ENCODE data around the gene MON1B. TPM values are rescaled to one million over a fixed set of nuclear protein-coding genes. Genes with fewer than 3 reads are reported as not detected.
A peak's percentile ranks its signal among the peaks of the same experiment; 100 is the strongest.

MON1B gene
- total and polyA plus RNA-seq, 4 donors, result 9.1 to 32.0 (median 20.2) TPM

DNA sequence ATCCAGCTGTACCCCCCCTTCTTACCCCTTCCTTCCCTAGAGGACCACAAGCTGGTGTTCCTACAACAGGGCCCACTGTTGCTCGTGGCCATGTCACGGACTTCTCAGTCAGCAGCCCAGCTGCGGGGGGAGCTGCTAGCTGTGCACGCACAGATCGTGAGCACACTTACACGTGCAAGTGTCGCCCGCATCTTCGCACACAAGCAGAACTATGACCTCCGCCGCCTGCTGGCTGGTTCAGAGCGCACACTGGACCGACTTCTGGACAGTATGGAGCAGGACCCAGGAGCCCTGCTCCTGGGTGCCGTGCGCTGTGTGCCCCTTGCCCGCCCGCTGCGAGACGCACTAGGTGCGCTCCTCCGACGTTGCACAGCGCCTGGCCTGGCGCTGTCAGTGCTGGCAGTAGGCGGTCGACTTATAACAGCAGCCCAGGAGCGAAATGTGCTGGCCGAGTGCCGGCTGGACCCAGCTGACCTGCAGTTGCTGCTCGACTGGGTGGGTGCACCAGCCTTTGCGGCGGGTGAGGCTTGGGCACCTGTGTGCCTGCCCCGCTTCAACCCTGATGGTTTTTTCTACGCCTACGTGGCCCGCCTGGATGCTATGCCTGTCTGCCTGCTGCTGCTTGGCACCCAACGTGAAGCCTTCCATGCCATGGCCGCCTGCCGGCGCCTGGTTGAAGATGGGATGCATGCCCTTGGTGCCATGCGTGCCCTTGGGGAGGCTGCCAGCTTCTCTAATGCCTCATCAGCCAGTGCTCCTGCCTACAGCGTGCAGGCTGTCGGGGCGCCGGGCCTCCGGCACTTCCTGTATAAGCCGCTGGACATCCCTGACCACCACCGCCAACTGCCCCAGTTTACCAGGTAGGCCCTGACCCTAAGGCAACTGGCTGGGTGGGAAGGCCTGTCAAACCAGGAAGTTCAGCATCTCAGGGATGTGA lies 3.6 kb downstream of the MON1B start:
- Histone ChIP-seq H3K4me3 (ENCODE audit: low read depth, low read length) (no peak overlapping the region), H3K4me1 (ENCODE audit: control insufficient read depth, insufficient read depth, low read length) (peaks cover 10% of the 10 kb centered on the region), H3K36me3 (ENCODE audit: control insufficient read depth, insufficient read depth, low read length) (peaks cover 62% of the 10 kb centered on the region), H3K9me3 (ENCODE audit: control insufficient read depth, insufficient read depth, low read length) (no peaks in the 10 kb centered on the region), H3K27ac (ENCODE audit: low read depth, low read length) (no peak overlapping the region), H3K27me3 (ENCODE audit: control insufficient read depth, insufficient read depth, low read length) (no peaks in the 10 kb centered on the region)
- WGBS (ENCODE audit: insufficient coverage), result 96% methylated on average over 46 of the region's 48 CpGs
- no peak for DNase-seq (ENCODE audit: low read depth in 4 of 6, low spot score in 6 of 6)

DNA sequence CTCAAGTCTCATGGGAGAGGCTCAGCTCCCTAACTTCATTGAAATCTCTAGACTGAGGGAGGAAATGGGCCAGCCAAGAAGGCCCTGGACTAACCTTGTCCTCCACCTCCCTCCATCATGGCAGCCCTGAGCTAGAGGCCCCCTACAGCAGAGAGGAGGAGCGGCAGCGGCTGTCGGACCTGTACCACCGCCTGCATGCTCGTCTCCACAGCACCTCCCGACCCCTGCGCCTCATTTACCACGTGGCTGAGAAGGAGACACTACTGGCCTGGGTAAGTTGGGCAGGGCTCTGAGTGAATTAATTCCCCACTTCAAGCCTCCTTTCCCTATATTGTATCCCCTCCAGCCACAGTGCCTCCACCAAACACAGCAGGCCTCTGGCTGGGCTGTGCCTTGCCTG lies 4.4 kb downstream of the MON1B start:
- no peak for DNase-seq (ENCODE audit: low read depth in 4 of 6, low spot score in 6 of 6)

GRCh38 chr16:77197747-77198146 lies 6.8 kb downstream of the MON1B start:
- H3K4me3 ChIP-seq (ENCODE audit: low read depth, low read length), result no peak overlapping the region
- 100% methylated on average over 2 of the region's 2 CpGs for WGBS (ENCODE audit: insufficient coverage)
- peaks cover 68% of the 10 kb centered on the region for H3K36me3 ChIP-seq (ENCODE audit: control insufficient read depth, insufficient read depth, low read length)

More for the DNA sequence above, 4.4 kb downstream of the MON1B start:
- 100% methylated on average over 1 of the region's 8 CpGs for WGBS (ENCODE audit: insufficient coverage)
- H3K27ac ChIP-seq (ENCODE audit: low read depth, low read length), result no peak overlapping the region
- H3K27me3 ChIP-seq (ENCODE audit: control insufficient read depth, insufficient read depth, low read length), result no peaks in the 10 kb centered on the region
- no peak overlapping the region for H3K4me3 ChIP-seq (ENCODE audit: low read depth, low read length)
- peaks cover 6% of the 10 kb centered on the region for H3K4me1 ChIP-seq (ENCODE audit: control insufficient read depth, insufficient read depth, low read length)
- H3K9me3 ChIP-seq (ENCODE audit: control insufficient read depth, insufficient read depth, low read length), result no peaks in the 10 kb centered on the region
- peaks cover 64% of the 10 kb centered on the region for H3K36me3 ChIP-seq (ENCODE audit: control insufficient read depth, insufficient read depth, low read length)

GRCh38 chr16:77199211-77199610 lies 8.2 kb downstream of the MON1B start, which contains the start of gene SYCE1L:
TSS of gene SYCE1L (plus strand) at chr16:77199408. CDS start at chr16:77199452, 44 bp downstream.
- WGBS (ENCODE audit: insufficient coverage), result 98% methylated on average over 16 of the region's 18 CpGs
- no peaks in the 10 kb centered on the region for H3K27me3 ChIP-seq (ENCODE audit: control insufficient read depth, insufficient read depth, low read length)
- H3K4me3 ChIP-seq (ENCODE audit: low read depth, low read length), result no peak within 1 kb of the TSS
- no peak within 1 kb of the TSS for H3K27ac ChIP-seq (ENCODE audit: low read depth, low read length)
- no peaks in the 10 kb centered on the region for H3K4me1 ChIP-seq (ENCODE audit: control insufficient read depth, insufficient read depth, low read length)
- H3K36me3 ChIP-seq (ENCODE audit: control insufficient read depth, insufficient read depth, low read length), result peaks cover 60% of the 10 kb centered on the region
- no peak for DNase-seq (ENCODE audit: low read depth in 4 of 6, low spot score in 6 of 6)
- H3K9me3 ChIP-seq (ENCODE audit: control insufficient read depth, insufficient read depth, low read length), result no peaks in the 10 kb centered on the region

More at GRCh38 chr16:77197747-77198146, 6.8 kb downstream of the MON1B start:
- Histone ChIP-seq H3K4me1 (ENCODE audit: control insufficient read depth, insufficient read depth, low read length) (peaks cover 4% of the 10 kb centered on the region), H3K9me3 (ENCODE audit: control insufficient read depth, insufficient read depth, low read length) (no peaks in the 10 kb centered on the region), H3K27ac (ENCODE audit: low read depth, low read length) (no peak overlapping the region), H3K27me3 (ENCODE audit: control insufficient read depth, insufficient read depth, low read length) (no peaks in the 10 kb centered on the region)
- DNase-seq (ENCODE audit: low read depth in 4 of 6, low spot score in 6 of 6), result no peak

GRCh38 chr16:77206533-77206932 lies 15.5 kb downstream of the MON1B start:
- Histone ChIP-seq H3K36me3 (ENCODE audit: control insufficient read depth, insufficient read depth, low read length) (peaks cover 4% of the 10 kb centered on the region), H3K9me3 (ENCODE audit: control insufficient read depth, insufficient read depth, low read length) (no peaks in the 10 kb centered on the region), H3K27ac (ENCODE audit: low read depth, low read length) (no peak overlapping the region), H3K27me3 (ENCODE audit: control insufficient read depth, insufficient read depth, low read length) (no peaks in the 10 kb centered on the region), H3K4me3 (ENCODE audit: low read depth, low read length) (no peak overlapping the region), H3K4me1 (ENCODE audit: control insufficient read depth, insufficient read depth, low read length) (peaks cover under 1% of the 10 kb centered on the region)
- WGBS (ENCODE audit: insufficient coverage), result 97% methylated on average over 2 of the region's 2 CpGs
- DNase-seq (ENCODE audit: low read depth in 4 of 6, low spot score in 6 of 6), result no peak

- 57% methylated on average over 3 of the region's 5 CpGs for WGBS (ENCODE audit: insufficient coverage)
- Histone ChIP-seq H3K36me3 (ENCODE audit: control insufficient read depth, insufficient read depth, low read length) (peaks cover 4% of the 10 kb centered on the region), H3K27me3 (ENCODE audit: control insufficient read depth, insufficient read depth, low read length) (peaks cover 1% of the 10 kb centered on the region), H3K27ac (ENCODE audit: low read depth, low read length) (no peak overlapping the region), H3K4me3 (ENCODE audit: low read depth, low read length) (no peak overlapping the region), H3K9me3 (ENCODE audit: control insufficient read depth, insufficient read depth, low read length) (no peaks in the 10 kb centered on the region), H3K4me1 (ENCODE audit: control insufficient read depth, insufficient read depth, low read length) (peaks cover 5% of the 10 kb centered on the region)
- no peak for DNase-seq (ENCODE audit: low read depth in 4 of 6, low spot score in 6 of 6)
Measured at GRCh38 chr16:77207030-77207429, 16.0 kb downstream of the MON1B start.

GRCh38 chr16:77208382-77208781 lies 17.4 kb downstream of the MON1B start:
- Histone ChIP-seq H3K36me3 (ENCODE audit: control insufficient read depth, insufficient read depth, low read length) (peaks cover 4% of the 10 kb centered on the region), H3K9me3 (ENCODE audit: control insufficient read depth, insufficient read depth, low read length) (no peaks in the 10 kb centered on the region), H3K4me3 (ENCODE audit: low read depth, low read length) (no peak overlapping the region), H3K4me1 (ENCODE audit: control insufficient read depth, insufficient read depth, low read length) (peaks cover 17% of the 10 kb centered on the region), H3K27ac (ENCODE audit: low read depth, low read length) (no peak overlapping the region), H3K27me3 (ENCODE audit: control insufficient read depth, insufficient read depth, low read length) (peaks cover 2% of the 10 kb centered on the region)
- WGBS (ENCODE audit: insufficient coverage), result no CpG with 5 or more reads among the region's 3 CpGs
- DNase-seq (ENCODE audit: low read depth in 4 of 6, low spot score in 6 of 6), result no peak

DNA sequence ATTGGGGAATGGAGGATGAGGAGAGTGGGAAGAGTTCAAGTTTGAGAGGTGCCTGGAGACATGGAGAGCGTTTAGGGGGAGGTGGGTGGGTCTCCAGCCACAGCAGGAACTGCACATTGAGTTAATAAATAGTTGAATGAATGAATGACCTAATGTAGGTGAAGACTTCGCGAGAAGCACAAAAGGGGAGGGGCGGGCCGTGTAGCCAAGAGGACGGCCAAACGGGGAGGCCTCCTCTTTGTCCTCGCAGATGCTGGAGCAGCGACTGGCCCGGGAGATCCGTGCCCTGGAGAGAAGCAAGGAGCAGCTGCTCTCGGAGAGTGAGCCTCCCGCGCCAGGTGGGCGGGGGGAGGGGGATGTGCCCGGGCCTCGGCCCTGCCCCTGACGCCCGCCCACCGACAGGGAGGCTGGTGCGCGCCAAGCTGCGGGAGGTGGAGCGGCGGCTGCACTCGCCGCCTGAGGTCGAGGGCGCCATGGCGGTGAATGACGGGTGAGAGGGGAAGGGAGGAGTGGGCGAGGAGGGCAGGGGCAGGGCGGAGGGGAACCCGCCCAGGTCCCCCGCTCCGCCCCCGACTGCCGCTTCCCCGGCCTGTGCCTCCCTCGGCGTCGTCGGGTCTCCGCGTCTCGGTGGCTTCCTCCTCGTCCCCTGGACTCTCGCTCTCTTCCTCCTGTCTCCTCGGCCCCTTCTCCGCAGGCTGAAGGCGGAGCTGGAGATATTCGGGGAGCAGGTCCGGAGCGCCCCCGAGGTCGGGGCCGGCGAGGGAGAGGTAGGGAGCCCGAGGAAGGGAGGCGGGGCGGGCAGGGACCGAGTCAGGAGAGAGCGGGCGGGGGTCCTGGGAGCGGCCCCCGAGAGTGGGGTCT lies 21.1 kb downstream of the MON1B start:
- WGBS (ENCODE audit: insufficient coverage), result under 1% methylated on average over 62 of the region's 66 CpGs
- Histone ChIP-seq H3K36me3 (ENCODE audit: control insufficient read depth, insufficient read depth, low read length) (no peaks in the 10 kb centered on the region), H3K4me3 (ENCODE audit: low read depth, low read length) (peak overlapping the region; percentile 60), H3K4me1 (ENCODE audit: control insufficient read depth, insufficient read depth, low read length) (peaks cover 18% of the 10 kb centered on the region), H3K9me3 (ENCODE audit: control insufficient read depth, insufficient read depth, low read length) (no peaks in the 10 kb centered on the region), H3K27ac (ENCODE audit: low read depth, low read length) (peak overlapping the region; percentile 25), H3K27me3 (ENCODE audit: control insufficient read depth, insufficient read depth, low read length) (peaks cover 2% of the 10 kb centered on the region)
- peak in 4 of 6 donors; percentile 23 to 88 (median 68) for DNase-seq (ENCODE audit: low read depth in 4 of 6, low spot score in 6 of 6)

GRCh38 chr16:77212741-77213541 lies 22.0 kb downstream of the MON1B start:
- WGBS (ENCODE audit: insufficient coverage), result 13% methylated on average over 62 of the region's 62 CpGs
- no peak overlapping the region for H3K27ac ChIP-seq (ENCODE audit: low read depth, low read length)
- no peaks in the 10 kb centered on the region for H3K9me3 ChIP-seq (ENCODE audit: control insufficient read depth, insufficient read depth, low read length)
- H3K4me1 ChIP-seq (ENCODE audit: control insufficient read depth, insufficient read depth, low read length), result peaks cover 18% of the 10 kb centered on the region
- peaks cover 2% of the 10 kb centered on the region for H3K27me3 ChIP-seq (ENCODE audit: control insufficient read depth, insufficient read depth, low read length)
- peak in 4 of 6 donors; percentile 29 to 87 (median 55) for DNase-seq (ENCODE audit: low read depth in 4 of 6, low spot score in 6 of 6)
- peak overlapping the region; percentile 60 for H3K4me3 ChIP-seq (ENCODE audit: low read depth, low read length)
- no peaks in the 10 kb centered on the region for H3K36me3 ChIP-seq (ENCODE audit: control insufficient read depth, insufficient read depth, low read length)

Data from spinal cord (tissue), 10 donors.